ENCODE data around the gene THEMIS2. TPM values are rescaled to one million over a fixed set of nuclear protein-coding genes. Genes with fewer than 3 reads are reported as not detected.

THEMIS2 gene
- 9.8 and 12.2 TPM in 2 replicates for total RNA-seq

DNA sequence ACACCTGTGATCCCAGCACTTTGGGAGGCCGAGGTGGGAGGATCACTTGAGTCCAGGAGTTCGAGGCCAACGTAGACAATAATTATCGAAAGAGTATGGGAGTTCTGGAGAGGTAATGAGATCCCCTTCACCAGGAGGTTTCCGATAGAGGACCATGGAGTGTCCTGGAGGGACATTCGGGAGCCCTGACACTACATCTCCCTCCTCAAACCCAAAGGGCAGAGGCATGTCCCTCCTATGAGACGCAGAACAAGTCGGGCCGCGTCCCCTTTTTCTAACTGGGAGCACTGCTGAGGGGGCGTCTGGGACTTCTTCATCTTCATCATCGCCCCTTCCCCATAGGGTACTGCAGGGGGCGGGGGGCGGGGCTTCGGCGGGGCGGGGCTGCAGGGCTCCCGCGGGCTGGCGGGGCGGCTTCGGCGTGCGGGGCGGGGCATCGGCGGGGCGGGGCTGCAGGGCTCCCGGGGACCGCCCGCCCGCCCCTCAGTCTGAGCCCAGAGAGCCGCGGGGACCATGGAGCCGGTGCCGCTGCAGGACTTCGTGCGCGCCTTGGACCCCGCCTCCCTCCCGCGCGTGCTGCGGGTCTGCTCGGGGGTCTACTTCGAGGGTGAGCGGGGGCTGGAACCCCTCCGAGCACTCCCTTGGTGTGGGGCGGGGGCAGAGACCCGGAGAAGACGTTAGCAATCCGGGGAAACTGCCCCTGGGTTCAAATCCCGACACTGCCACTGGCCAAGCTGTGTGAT, at the start of gene THEMIS2:
Gene THEMIS2, plus strand, starts transcription at position 486 of the 743 bp plus-strand sequence. Its CDS starts 28 bp downstream, at position 514.

DNA sequence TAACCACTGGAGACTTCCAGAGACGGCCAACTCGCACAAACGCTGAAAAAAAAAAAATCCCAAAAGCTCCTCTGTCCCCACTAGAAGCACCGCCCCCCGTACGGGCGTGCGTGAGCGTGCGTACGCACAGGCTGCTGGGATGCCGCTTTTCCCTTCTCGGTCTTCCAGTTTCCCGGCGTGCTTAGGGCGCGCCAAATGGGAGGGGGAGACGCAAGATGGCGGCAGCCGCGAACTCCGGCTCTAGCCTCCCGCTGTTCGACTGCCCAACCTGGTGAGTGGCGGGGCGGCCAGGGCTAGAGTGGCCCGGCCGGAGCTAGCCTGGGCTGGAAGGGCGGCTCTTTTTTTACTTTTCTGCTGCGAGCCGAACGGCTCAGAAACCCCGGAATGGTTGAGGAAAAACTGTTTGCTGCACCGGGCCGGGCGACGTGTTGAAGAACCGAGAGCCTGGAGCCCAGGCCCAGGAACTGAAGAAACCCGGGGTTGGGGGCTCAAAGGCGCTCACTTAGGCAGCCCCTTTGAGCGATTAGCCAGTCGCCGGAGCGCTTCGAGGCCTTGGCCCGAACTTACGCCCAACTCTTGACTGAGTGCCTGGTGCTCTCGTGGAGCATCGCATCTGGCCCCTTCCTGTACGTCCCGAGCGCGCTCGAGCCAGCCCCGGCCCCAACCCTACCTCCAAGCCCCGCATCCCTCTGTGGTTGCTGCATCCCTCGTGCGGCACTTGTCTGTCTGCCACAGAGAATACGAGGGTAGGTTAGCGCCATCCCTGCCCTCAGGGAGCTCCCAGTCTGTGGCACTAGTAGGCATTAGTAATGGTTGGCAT, 41.5 kb upstream of the THEMIS2 start, which contains the start of gene PPP1R8:
Gene PPP1R8, plus strand, starts transcription at position 162 of the 820 bp plus-strand sequence. Its CDS starts 54 bp downstream, at position 216.

DNA sequence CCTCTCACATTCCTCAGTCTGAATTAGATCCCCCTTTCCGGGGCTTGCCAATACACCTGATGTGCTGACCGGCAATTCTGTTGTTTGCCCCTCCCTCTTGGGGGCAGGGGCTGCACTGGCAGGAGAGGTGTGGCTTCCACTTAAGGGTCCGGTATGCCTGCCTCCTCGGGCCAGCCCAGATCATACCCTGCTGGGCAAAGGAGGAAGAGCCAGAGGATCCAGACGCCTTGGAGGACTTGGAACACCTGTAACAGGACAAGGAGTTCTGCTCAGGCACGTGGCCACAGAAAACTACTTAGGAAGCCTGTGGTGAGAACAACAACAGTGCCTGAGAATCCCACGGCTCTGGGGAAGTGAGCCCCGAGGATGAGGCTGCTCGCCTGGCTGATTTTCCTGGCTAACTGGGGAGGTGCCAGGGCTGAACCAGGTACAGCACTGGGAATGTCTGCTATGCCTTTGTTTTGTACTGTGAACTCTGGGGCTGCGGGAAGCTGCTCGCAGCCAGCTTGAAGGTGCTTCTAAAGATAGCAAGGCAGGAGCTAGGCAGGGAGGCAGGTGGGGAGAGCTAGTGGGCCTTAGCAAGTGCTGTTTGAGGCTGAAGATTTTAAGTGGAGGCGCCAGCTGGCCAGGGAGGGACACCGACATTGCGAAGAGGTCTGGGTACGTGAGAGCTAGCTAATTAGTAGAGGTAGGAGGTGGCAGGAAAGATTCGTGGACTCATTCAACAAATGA, 62.6 kb downstream of the THEMIS2 start, which contains the start of gene SMPDL3B:
Gene SMPDL3B, plus strand, starts transcription at position 183 of the 732 bp plus-strand sequence. Its CDS starts 184 bp downstream, at position 367.

Small RNA genes within 50 kb of the gene (small RNA-seq; reads per million reads assigned to genes)
- gene RNU6-1245P: 0.11 reads per million
- 9,787 reads per million, percentile 100 among the genes with 10 or more reads in this experiment for gene SCARNA1

Other genes starting within 250 kb of the THEMIS2 start
- gene FGR, start 237.4 kb upstream of the THEMIS2 start, total RNA-seq: under 0.01 and 0.19 TPM in 2 replicates
- 13.7 and 20.3 TPM in 2 replicates for gene IFI6, start 200.4 kb upstream of the THEMIS2 start, total RNA-seq
- gene FAM76A, start 146.6 kb upstream of the THEMIS2 start, total RNA-seq: 6.9 and 11.8 TPM in 2 replicates
- gene STX12, start 99.3 kb upstream of the THEMIS2 start, total RNA-seq: 109 and 125 TPM in 2 replicates
- 44.4 and 54.3 TPM in 2 replicates for gene PPP1R8, start 41.8 kb upstream of the THEMIS2 start, total RNA-seq
- gene RPA2, start 42.0 kb downstream of the THEMIS2 start, total RNA-seq: 34.6 and 36.3 TPM in 2 replicates
- 0.10 and 0.33 TPM in 2 replicates for gene SMPDL3B, start 62.5 kb downstream of the THEMIS2 start, total RNA-seq
- 10.8 and 11.4 TPM in 2 replicates for gene XKR8, start 87.4 kb downstream of the THEMIS2 start, total RNA-seq
- gene EYA3, start 216.1 kb downstream of the THEMIS2 start, total RNA-seq: 17.6 and 28.7 TPM in 2 replicates

Data from vein endothelial cell (primary cell).